NCI-H748 (cell line): ENCODE measurements around the gene GPATCH2.
"Not testable (repeated sequence)": the region's sequence is repeated elsewhere in the genome, so short reads cannot be mapped to it uniquely, and the experiment has no call there.

Experiments
- DNase-seq: peaks from one replicate; lab custom pipeline; 2025; ENCODE audit not compliant: unreplicated experiment; lab: John Stamatoyannopoulos, UW

Gene GPATCH2

DNA sequence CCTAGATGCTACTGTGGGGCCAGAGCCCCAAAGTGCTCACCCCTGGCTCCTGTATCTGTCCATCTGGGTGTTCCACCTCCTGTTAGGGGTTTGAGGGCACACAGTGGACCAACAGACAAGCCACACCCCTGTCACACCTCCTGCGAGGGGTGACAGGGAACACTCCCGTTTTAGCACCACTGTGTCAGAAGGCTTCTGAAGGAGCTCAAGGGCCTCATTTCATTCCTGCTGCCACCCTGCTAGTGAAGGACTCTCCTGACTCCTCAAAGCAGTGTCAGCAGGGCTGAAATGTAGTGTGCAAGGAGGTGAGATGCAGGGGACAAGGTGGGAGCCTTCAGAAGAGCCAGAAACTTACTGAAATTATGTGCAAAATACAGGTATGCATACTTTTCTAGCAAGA is 174.6 kb downstream of the GPATCH2 start:
- no peak for DNase-seq

DNA sequence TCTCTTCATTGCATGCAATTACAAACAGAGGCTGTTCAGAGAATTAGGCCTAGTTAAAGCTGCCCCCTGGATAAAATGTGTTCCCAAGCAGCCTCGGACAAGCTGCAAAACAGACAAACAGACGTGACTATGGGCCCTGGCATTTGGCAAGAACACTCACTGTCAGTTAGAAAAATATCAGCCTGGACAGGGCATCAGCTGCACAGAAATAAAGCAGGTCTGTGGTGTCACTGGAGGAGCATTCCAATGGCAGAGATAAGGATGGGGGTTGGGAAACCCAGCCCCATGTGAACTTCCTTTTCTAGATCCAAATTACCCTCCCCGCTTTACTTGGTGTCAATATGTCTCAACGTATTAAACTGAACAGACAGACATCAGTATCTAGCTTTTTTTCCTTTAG is 177.1 kb downstream of the GPATCH2 start:
- no peak for DNase-seq

DNA sequence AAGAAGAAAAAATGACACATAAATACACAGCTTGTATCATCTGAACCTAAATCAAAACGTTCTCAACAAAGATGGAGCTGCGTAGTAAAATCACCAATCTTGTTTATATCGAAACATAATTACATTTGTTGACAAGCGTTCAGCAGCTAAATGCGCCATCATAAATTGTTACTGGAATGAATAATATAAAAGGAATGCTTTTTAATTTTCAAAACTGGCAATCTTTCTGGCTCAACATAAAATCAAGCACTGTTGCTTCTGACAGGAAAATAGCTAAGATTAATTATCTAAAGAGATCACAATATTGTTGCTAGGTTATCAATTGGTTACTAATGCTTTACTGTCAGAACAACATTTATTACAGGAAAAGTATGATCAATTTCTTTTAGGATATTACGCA is 181.5 kb downstream of the GPATCH2 start:
- DNase-seq, result no peak

DNA sequence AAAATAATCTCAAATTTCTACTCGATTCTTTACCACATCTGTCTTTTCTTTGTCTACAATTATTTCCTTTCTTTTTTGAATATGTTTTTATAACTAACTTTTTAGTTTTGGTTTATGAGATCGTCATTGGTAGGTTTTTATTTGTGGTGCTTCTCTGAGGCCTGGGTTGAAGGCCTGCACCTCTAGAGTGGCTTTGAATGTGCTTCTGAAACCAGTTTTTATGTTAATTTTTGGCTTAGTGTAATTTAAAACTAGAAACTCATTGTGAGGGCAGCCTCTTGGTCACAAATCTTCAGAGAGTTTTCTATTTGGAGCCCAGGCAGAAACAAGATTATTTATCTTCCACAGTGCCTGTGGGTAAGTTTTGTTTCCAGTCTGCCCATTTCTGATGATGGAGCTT is 187.0 kb downstream of the GPATCH2 start:
- DNase-seq, result no peak

DNA sequence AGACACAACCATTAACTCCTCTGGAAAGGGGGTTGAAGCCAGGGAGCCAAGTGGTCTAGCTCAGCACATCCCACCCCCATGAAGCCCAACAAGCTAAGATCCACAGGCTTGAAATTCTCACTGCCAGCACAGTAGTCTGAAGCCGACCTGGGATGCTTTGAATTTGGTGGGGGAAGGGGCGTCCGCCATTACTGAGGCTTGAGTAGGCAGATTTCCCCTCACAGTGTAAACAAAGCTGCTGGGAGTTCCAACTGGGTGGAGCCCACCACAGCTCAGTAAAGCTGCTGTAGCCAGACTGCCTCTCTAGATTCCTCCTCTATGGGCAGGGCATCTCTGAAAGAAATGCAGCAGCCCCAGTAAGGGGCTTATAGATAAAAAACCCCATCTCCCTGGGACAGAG is 193.5 kb downstream of the GPATCH2 start:
- DNase-seq, result no peak

DNA sequence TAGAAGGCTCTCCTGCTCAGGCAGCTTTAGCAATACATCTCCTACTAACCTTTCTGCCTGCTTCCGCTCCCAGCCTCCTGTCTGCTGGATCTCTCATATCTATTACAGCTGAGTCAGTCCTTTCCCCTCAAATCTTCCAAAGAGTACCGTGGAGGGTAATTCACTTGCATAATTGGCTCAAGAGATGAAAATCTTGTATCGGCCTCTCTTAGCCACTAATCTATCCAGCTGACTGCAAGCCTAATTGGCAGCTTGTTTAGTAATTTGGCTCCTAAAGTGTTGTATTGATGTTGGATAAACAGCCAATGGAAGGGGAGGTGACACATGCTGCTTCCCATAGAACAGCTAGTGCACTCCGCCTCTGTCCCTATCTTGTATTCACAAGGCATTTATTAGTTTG is 195.7 kb downstream of the GPATCH2 start:
- DNase-seq, result peak; percentile 1

DNA sequence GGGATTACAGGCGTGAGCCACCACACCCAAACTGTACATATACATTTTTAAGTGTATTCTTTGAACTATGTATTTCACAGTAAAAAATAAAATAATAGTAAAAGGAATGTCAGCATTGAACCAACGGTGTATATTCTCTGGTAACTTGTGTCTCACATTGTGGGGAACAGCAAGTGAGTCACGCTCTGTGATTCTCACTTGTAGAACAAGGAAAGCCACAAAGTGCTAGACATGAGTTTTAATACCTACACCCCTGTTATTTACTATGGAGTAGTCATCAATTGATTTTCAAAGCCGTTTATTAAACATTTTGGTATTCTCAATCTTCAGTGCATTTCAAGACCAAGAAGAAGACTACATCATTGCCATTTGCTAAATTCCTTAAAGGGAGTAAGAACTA is 197.2 kb downstream of the GPATCH2 start:
- DNase-seq, result no peak

DNA sequence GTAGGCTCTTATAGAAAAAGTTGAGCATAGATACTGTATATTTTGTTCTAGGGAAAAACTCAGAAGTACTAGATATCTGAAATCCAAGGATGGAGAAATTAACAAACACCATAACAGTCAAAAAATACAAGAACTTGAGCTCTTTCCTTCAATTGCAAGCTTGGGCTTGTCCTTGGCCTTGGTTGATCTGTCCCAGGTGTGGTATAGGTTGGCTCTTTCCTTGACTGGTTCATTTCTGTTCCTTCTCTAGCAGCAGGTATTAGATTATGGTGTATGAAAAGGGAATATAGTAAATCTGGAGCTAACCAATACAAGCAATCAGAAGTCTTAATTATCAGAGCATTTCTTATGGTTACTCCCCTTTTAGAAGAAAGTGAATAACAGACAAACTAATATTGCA is 198.6 kb downstream of the GPATCH2 start:
- no peak for DNase-seq

DNA sequence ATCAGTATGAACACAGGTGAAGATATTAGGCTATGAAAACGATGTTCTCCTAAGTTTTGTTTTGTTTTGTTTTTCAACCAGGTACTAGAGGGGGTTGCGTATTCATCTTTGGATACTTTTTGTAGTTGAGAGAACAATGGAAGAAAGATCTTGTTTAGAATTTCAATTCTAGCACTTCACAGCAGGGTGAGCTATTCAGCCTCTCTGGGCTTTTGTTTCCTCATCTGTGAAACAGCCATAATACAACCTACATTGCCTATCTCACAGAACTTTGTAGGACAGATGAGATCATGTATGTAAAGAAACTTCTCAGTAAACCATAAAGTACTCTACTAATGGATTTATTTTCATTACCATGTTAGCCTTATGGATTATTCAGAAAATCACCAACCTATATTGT is 199.5 kb downstream of the GPATCH2 start:
- DNase-seq, result no peak

DNA sequence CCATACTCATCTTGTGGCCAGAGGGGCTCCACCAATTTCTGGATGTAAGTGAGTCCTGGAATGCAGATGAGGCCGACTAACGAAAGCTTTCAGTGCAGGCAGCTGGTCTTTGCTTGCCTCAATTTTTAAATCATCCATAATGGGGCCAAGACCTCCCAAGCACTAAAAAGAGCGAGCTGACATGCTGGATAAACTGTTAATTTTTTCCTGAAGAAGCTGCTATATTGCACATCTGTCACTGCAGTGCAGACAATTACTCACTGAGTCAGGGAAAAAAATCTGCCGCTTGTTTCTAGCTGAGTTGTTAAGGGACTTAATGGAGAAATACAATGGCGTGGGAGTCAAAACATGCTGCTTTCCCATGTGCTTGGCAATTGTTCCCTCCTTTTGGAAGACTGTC is 205.5 kb downstream of the GPATCH2 start:
- no peak for DNase-seq

DNA sequence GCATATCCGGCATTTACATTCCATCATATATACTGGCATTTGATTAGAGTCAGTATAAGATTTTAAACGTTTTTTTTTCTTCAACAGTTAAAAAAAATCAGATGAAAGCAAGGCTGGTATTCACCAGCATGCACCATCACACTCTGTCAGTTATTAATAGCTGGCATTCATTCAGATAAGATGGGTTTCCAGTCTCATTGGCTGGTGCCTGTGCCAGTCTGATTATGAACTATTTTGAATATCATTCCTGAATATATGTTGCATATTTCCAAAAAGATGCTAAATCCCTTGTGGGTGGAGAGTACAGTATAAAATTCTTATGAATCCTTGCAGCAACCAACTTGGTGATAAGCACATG is 211.7 kb downstream of the GPATCH2 start:
- DNase-seq, result no peak

DNA sequence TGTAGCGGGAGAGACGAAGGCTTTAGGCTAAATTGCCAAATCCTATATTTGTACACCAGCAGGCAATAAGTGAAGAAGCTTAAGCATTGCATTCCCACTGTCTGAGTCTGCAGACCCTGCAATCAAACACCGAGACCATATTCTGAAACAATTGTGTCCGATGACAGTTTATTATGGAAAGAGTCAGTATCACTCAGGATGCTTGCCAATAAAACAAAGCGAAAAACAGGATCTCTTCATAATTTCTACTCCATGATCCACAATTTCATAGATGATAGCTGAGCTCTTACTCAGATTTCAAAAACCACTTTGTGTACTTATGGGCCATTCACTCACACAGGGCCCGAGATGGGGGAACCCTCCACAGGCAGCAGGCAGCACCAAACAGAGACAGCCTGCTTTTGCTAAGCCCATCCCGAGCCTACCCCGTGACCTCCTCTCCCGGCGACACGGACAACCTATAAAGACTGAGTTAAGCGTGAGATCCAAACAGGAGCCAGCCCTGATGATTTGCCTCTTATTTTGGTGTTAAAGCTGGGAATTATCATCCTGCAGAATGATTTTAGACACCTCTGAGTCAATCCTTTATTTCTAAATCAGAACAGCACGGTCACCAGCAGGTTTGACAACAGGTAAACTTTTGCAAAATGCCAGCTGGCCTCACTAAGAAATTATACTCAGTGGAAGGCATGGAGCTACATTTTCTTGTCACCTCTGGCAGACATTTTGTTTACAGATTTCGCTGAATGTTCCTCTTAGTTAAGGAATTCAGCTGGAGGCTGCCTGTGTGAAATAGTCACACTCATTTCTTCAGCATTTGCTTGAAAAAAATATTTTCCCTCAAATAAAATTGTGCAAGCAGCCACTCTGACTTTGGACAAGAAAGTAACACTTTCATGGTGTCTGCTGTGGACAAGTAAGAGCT is 212.4 kb downstream of the GPATCH2 start:
- no peak for DNase-seq

DNA sequence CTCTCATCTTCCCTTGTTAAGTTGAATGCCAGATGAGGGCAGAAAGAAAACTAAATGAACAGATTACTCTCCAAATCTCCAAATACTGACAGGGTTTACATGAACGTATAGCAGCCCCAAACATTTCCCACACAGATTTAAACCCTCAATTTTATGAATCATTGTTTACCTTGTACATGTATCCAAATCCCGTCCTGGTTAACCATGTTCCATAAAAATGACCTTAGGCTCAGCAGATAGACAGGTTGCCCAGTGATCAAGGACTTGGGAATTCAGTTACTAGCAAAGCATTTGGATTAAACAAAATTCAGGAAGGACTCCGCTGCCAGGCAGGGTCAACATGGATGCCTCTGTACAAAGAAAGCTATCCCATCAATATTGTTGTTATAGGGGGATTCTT is 213.5 kb downstream of the GPATCH2 start:
- no peak for DNase-seq

DNA sequence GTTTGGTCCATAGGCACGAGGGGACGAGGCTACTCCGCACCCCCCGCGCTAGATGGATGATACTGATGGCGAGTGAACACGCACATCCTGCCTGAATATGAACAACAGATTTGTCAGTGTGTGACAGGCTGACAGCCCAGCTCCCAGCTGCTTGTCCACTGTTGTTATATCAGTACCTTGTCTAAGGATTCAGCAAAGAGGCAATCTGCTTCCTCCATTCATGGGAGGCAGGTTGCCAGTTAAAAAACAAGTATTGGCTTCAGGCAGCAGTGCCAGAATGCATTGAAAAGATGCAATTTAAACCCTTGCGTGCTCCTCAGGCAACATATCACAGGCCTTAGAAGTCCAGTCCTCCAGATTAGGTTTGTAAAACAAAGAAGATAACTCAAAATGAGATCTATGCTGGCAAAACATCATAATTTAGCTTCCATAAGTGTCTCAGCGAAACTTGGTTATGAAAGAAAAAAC is 223.3 kb downstream of the GPATCH2 start:
- no peak for DNase-seq

DNA sequence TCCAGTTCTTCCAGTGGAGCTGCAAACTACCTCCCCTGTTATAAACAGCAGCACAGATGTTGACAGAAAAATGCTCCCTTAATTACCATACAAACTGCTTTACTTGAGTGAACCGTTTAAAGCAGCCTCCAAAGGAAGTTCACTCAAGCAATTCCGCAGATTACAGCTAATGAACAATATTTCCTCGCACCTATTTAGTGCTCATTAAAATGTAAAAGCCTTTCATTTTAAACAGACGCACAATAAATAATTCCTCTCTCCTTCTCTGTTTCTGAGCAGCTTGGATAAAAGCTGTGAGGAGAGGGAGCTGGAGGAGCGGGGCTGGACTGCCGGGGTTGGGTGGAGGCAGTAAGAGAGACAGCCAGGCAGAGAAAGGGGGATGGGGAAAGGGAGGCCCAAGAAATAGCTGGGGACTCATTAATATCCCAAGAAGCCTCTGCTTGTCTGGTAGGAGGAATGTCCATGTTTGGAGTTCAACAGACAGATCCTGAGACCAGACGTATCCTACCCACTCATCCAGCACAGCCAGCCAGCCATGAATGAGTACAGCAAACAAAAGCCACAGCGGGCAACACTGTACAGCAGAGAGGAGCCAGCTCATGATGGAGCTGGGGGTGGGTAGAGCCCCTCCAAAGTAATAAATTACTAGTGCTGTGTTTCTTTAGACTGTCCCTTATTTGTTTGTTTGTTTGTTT is 227.7 kb downstream of the GPATCH2 start:
- DNase-seq, result no peak

DNA sequence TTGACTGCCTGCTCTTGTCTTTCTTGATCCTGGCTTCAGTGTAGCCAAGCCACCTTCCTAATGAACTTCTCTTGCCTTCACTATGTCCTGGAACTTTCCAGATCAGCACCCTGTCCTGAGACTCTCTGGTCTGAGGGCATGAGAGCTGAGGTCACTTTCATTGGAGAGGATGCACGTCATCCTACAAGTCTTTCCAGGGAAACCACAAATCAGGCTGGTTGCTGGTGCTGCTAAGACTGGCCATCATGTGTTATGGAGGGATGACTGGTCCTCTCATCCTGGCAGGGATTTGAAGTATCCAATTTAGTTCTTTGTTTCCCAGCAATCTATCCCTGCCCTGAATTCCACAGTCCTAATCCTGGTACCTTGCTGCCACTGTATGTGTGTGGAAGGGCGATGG is 228.6 kb downstream of the GPATCH2 start:
- DNase-seq, result no peak

DNA sequence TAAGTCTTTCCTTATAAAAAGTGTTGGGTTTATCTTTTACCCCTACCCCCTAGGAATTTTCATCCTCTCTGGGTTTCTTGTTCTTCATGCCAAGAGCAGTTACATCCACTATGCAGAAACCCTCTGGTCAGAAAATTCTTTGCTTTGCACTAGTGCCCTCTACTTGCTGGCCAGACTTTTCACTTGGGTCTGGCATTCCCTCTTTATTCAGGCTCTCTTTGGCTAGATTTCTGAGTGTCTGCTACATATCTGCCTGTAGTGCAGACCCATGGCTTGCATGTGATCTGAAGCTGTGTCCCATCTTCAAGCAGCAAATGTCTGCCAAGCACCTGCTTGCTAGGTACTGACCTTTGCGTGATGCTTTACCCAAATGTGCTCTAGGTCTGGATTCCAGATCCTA is 237.0 kb downstream of the GPATCH2 start:
- DNase-seq, result peak; percentile 7

DNA sequence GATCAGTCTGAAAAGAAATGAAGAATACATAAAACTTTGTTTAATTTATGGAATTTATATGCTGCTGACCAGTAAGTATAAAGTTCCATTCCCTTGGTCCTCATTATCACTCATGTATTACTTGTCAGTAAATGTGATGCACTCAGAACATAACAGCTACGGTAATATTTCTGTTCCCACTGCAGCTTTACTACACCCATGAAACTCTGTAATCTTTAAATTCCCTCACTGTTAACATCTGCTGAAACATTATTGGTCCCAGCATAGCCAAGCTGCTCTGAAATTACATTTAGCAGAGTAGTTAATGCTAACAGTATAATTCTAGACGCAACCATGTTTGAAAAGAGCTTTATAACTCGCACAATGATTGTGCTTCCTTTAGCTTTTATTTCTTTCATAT is 238.4 kb downstream of the GPATCH2 start:
- DNase-seq, result no peak

DNA sequence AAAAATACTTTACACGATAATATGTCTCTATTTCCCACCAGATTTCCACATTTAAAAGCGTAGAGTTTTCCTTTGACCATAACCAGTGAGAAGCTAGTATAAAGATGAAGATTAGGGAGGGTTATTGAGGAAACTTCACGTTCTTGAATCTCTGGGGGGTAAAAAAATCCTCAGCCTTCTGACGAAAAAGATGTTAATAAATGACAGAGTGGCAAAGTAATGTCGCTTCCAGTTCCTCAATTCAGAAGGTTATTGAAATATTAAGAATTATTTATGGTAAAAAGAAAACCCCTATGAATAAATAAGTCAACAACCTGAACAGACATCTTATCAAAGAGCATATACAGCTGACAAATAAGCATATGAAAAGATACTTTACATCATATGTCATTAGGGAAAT is 241.0 kb downstream of the GPATCH2 start:
- no peak for DNase-seq

DNA sequence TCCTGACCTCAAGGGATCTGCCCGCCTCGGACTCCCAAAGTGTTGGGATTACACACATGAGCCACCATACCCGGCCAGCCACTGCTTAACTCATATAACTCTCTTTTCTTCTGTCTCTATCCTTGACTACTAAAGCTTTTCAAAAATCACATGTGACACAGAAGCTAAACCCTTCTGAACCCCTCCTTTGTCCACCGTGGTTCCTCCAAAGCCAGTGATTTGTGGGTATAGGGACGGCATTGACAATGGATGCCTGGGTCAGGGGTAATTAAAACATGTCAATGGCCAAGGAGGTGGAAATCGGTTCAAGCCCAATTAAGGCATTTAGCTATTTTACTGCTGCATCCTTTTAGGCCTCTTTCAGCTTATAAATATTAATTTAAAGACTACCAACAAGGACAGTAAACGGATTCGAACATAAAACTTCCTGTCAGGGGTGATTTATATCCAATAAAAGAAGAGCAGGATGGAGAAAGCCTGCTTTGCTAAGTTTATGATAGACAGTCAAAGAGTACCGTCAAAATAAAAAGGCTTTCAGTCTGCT is 242.3 kb downstream of the GPATCH2 start:
- DNase-seq, result no peak

DNA sequence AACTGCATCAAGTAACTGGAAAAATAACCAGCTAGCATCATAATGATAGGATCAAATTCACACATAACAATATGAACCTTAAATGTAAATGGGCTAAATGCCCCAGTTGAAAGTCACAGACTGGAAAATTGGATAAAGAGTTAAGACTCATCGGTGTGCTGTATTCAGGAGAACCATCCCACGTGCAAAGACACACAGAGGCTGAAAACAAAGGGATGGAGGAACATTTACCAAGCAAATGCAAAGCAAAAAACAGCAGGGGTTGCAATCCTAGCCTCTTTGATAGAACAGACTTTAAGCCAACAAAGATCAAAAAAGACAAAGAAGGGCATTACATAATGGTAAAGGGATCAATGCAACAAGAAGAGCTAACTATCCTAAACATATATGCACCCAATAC is 249.1 kb downstream of the GPATCH2 start:
- DNase-seq, result not testable (repeated sequence)

DNA sequence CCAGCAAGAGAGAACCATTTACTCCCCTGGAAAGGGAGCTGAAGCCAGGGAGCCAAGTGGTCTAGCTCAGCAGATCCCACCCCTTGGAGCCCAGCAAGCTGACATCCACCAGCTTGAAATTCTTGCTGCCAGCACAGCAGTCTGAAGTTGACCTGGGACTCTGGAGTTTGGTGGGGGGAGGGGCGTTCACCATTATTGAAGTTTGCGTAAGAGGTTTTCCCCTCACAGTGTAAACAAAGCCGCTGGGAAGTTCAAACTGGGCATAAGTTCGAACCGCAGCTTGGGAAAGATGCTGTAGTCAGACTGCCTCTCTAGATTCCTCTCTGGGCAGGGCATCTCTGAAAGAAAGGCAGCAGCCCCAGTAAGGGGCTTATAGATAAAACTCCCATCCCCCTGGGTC is 251.1 kb downstream of the GPATCH2 start:
- not testable (repeated sequence) for DNase-seq
